CD14-positive monocyte (primary cell): Measurements from ENCODE around the gene WASF1. TPM values are rescaled to one million over a fixed set of nuclear protein-coding genes. Genes with fewer than 3 reads are reported as not detected.

Source experiments
- DNase-seq, 3 donors: peaks; one replicate each; pipeline ENCODE4 v3.0.0-alpha.2; 2011 to 2022
- H2AFZ ChIP-seq: 2 replicates; pipeline ENCODE4 v1.6.0; 2012; ENCODE audit warnings: mild to moderate bottlenecking, low read depth, low read length, inconsistent platforms; ENCODE audit not compliant: insufficient read depth, poor library complexity, severe bottlenecking
- H3K27ac ChIP-seq, 2 donors: 1 replicate in 1 of 2; 2 replicates in 1 of 2; pipeline ENCODE4 v1.5.1; 2012 to 2013; ENCODE audit warnings: low read length in 2 of 2, control low read depth in 1 of 2, inconsistent platforms in 1 of 2, low read depth in 1 of 2, mild to moderate bottlenecking in 1 of 2
- H3K27me3 ChIP-seq, 2 donors: one replicate each; pipeline versions ENCODE4 v1.6.0 to v1.6.1; 2011 to 2013; ENCODE audit warnings: low read length in 2 of 2; ENCODE audit not compliant: control insufficient read depth in 2 of 2, insufficient read depth in 2 of 2
- H3K36me3 ChIP-seq, 2 donors: replicated peaks in 1 of 2; 1 replicate in 1 of 2; 2 replicates in 1 of 2; pipeline versions ENCODE4 v1.5.1 to v1.6.1; 2012 to 2013; ENCODE audit warnings: low read length in 2 of 2, control low read depth in 1 of 2, inconsistent platforms in 1 of 2, mild to moderate bottlenecking in 1 of 2; ENCODE audit not compliant: insufficient read depth in 2 of 2, control insufficient read depth in 1 of 2
- H3K4me1 ChIP-seq, 2 donors: 1 replicate in 1 of 2; 2 replicates in 1 of 2; pipeline versions ENCODE4 v1.5.1 to v1.6.1; 2012 to 2013; ENCODE audit warnings: low read length in 2 of 2, control low read depth in 1 of 2, inconsistent platforms in 1 of 2, mild to moderate bottlenecking in 1 of 2, moderate library complexity in 1 of 2; ENCODE audit not compliant: insufficient read depth in 2 of 2, control insufficient read depth in 1 of 2
- H3K4me2 ChIP-seq: replicated peaks from 2 replicates; pipeline ENCODE3; 2012; ENCODE audit warnings: low read length, moderate library complexity, mild to moderate bottlenecking; ENCODE audit not compliant: poor library complexity, severe bottlenecking; ENCODE audit errors: extremely low read depth
- H3K4me3 ChIP-seq, 3 experiments: fragments of 200-600 bp in 1 of 3; sonication (generic) in 1 of 3; replicated peaks in 1 of 3; 1 replicate in 2 of 3; 2 replicates in 1 of 3; pipeline ENCODE4 v1.5.1; 2011 to 2013; ENCODE audit warnings: low read length in 3 of 3, mild to moderate bottlenecking in 3 of 3, control low read depth in 2 of 3, low read depth in 2 of 3, inconsistent platforms in 1 of 3, moderate library complexity in 1 of 3
- H3K79me2 ChIP-seq: 2 replicates; pipeline ENCODE4 v1.6.0; 2012; ENCODE audit warnings: mild to moderate bottlenecking, control low read depth, inconsistent platforms, low read length, moderate library complexity; ENCODE audit not compliant: insufficient read depth
- H3K9ac ChIP-seq: 2 replicates; pipeline ENCODE4 v1.6.0; 2017; ENCODE audit warnings: low read length, mild to moderate bottlenecking; ENCODE audit not compliant: insufficient read depth, poor library complexity, severe bottlenecking
- H3K9me3 ChIP-seq, 2 donors: replicated peaks in 1 of 2; 1 replicate in 1 of 2; 2 replicates in 1 of 2; pipeline versions ENCODE4 v1.5.1 to v1.6.1; 2012 to 2013; ENCODE audit warnings: low read length in 2 of 2, control low read depth in 1 of 2; ENCODE audit not compliant: control insufficient read depth in 1 of 2, insufficient read depth in 1 of 2
- H4K20me1 ChIP-seq: 2 replicates; pipeline ENCODE4 v1.6.0; 2012; ENCODE audit warnings: mild to moderate bottlenecking, low read length, control low read depth, moderate library complexity; ENCODE audit not compliant: insufficient read depth
- H3K27ac Mint-ChIP-seq, 7 donors: one replicate each; pipeline ENCODE4 v1.8.0; 2020; ENCODE audit warnings: mild to moderate bottlenecking in 7 of 7, mixed read lengths in 7 of 7, moderate library complexity in 6 of 7, inconsistent platforms in 2 of 7
- H3K27me3 Mint-ChIP-seq, 3 donors: one replicate each; pipeline ENCODE4 v1.8.0; 2021 to 2022; ENCODE audit warnings: low read depth in 3 of 3, mild to moderate bottlenecking in 3 of 3, mixed read lengths in 3 of 3, moderate library complexity in 3 of 3, inconsistent platforms in 1 of 3
- H3K36me3 Mint-ChIP-seq, 2 donors: one replicate each; pipeline ENCODE4 v1.8.0; 2020; ENCODE audit warnings: mixed read lengths in 2 of 2, inconsistent platforms in 1 of 2, mild to moderate bottlenecking in 1 of 2
- H3K4me1 Mint-ChIP-seq: one replicate; pipeline ENCODE4 v1.8.0; 2020; ENCODE audit warnings: mild to moderate bottlenecking, mixed read lengths
- H3K4me3 Mint-ChIP-seq, 2 donors: one replicate each; pipeline ENCODE4 v1.8.0; 2020; ENCODE audit warnings: mild to moderate bottlenecking in 2 of 2, mixed read lengths in 2 of 2, moderate library complexity in 1 of 2
- H3K9me3 Mint-ChIP-seq, 7 donors: one replicate each; pipeline ENCODE4 v1.8.0; 2020 to 2022; ENCODE audit warnings: mixed read lengths in 7 of 7, mild to moderate bottlenecking in 6 of 7, moderate library complexity in 6 of 7, inconsistent platforms in 2 of 7
- WGBS: methylation state at CpG from one replicate; pipeline ENCODE4 v1.1.5; 2013; ENCODE audit warnings: missing lambda C conversion rate; ENCODE audit not compliant: insufficient coverage; 5-methylcytosine and 5-hydroxymethylcytosine counted together
- intact Hi-C, 2 donors: fragments of 100-400 bp; cut with micrococcal nuclease; formaldehyde crosslinking; loops; one replicate each; pipeline versions ENCODE4 v1.15.0 to v1.15.1; 2023
- polyA plus RNA-seq, 3 donors: library from polyadenylated mRNA; depleted of rRNA in 1 of 3; unstranded in 2 of 3; stranded (reverse) in 1 of 3; fragments of 300-500 nt in 2 of 3; fragments of >200 nt in 1 of 3; fragmentation: Illumina TruSeq in 2 of 3; gene quantifications; 1 replicate in 2 of 3; 2 replicates in 1 of 3; pipeline ENCODE4 v1.2.3, GENCODE V29; 2012 to 2021
- TF ChIP-seq, protein P1 (sequence below): fragments of 200-600 bp; IDR thresholded peaks from one replicate; pipeline ENCODE4 v1.8.0; 2022; ENCODE audit warnings: antibody characterized with exemption, mild to moderate bottlenecking

Gene WASF1
- polyA plus RNA-seq, 3 donors: 0.32 to 1.7 (median 1.4) TPM

DNA sequence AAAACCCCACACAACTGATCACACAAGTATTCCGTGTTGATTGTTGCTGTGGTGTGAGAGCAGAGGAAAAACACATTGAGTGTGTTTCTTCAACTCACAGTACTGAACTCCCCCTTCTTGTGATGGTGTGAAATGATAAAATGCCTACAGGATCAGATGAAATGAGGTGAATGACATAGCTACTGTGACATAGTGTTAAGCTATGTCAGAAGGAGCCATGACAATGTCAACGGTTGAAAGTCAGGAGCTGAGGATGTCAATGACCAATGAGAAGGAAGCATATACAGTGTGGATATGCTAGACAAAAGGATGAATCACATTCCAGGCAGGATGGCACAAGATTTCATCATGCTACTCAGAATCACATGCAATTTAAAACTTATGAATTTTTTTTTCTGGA is 38.8 kb downstream of the WASF1 start:
- Histone ChIP-seq H4K20me1 (no peaks in the 10 kb centered on the region), H3K9ac (no peak overlapping the region), H3K27me3 (no peaks in the 10 kb centered on the region), H3K4me1 (no peaks in the 10 kb centered on the region), H3K9me3 (peaks cover 12 to 18% of the 10 kb centered on the region in 2 donors), H3K4me2 (no peak overlapping the region), H3K36me3 (no peaks in the 10 kb centered on the region), H2AFZ (no peak overlapping the region), H3K4me3 (no peak overlapping the region), H3K79me2 (no peaks in the 10 kb centered on the region), H3K27ac (no peak overlapping the region)
- H3K27ac Mint-ChIP-seq: no peak overlapping the region
- no peaks in the 10 kb centered on the region for H3K27me3 Mint-ChIP-seq
- TF ChIP-seq, protein P1, sequence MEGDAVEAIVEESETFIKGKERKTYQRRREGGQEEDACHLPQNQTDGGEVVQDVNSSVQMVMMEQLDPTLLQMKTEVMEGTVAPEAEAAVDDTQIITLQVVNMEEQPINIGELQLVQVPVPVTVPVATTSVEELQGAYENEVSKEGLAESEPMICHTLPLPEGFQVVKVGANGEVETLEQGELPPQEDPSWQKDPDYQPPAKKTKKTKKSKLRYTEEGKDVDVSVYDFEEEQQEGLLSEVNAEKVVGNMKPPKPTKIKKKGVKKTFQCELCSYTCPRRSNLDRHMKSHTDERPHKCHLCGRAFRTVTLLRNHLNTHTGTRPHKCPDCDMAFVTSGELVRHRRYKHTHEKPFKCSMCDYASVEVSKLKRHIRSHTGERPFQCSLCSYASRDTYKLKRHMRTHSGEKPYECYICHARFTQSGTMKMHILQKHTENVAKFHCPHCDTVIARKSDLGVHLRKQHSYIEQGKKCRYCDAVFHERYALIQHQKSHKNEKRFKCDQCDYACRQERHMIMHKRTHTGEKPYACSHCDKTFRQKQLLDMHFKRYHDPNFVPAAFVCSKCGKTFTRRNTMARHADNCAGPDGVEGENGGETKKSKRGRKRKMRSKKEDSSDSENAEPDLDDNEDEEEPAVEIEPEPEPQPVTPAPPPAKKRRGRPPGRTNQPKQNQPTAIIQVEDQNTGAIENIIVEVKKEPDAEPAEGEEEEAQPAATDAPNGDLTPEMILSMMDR: no peak
- peaks cover 2 to 4% of the 10 kb centered on the region in 2 donors for H3K36me3 Mint-ChIP-seq
- intact Hi-C loops: no loop called here
- H3K4me1 Mint-ChIP-seq: no peaks in the 10 kb centered on the region
- no peak for DNase-seq
- H3K4me3 Mint-ChIP-seq: no peak overlapping the region
- peaks cover 11 to 26% (median 23%) of the 10 kb centered on the region in 7 donors for H3K9me3 Mint-ChIP-seq
- WGBS: no CpG with 5 or more reads among the region's 2 CpGs

DNA sequence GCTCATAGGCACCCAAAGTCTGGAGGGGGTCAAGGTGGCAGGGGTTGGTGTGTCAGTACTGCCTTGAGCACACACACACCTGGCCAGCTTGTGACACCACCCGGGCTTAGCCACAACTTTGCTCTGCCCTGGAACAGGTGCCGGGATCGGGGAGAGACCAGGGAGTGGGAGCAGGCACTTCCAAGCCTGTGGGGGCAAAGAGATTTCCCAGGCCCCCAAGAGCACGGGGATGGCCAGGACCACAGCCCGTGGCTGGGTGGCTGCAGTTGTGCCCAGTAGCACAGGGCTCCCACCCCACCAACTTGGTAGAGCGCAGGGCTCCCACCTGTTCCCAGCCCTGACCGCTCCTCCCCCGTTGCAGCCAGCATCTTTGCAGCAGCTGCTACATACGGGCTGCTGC is 40.4 kb downstream of the WASF1 start:
- peaks cover 12 to 18% of the 10 kb centered on the region in 2 donors for H3K9me3 ChIP-seq
- no peak overlapping the region for H3K4me2 ChIP-seq
- no peak for DNase-seq
- H3K4me3 ChIP-seq: no peak overlapping the region
- H3K79me2 ChIP-seq: no peaks in the 10 kb centered on the region
- Mint-ChIP-seq H3K9me3 (peaks cover 14 to 24% (median 21%) of the 10 kb centered on the region in 7 donors), H3K27me3 (no peaks in the 10 kb centered on the region), H3K4me1 (no peaks in the 10 kb centered on the region), H3K27ac (no peak overlapping the region), H3K36me3 (peaks cover 2 to 3% of the 10 kb centered on the region in 2 donors), H3K4me3 (no peak overlapping the region)
- no peaks in the 10 kb centered on the region for H3K4me1 ChIP-seq
- 97% methylated on average over 9 of the region's 9 CpGs for WGBS
- intact Hi-C loops: no loop called here
- no peak overlapping the region for H2AFZ ChIP-seq
- no peak overlapping the region for H3K9ac ChIP-seq
- TF ChIP-seq, protein P1: no peak
- no peak overlapping the region for H3K27ac ChIP-seq
- no peaks in the 10 kb centered on the region for H3K36me3 ChIP-seq
- no peaks in the 10 kb centered on the region for H3K27me3 ChIP-seq
- H4K20me1 ChIP-seq: no peaks in the 10 kb centered on the region
